IPS-18a (cell line): ENCODE results near the gene FES.

ENCODE experiments used
- H3K27ac ChIP-seq: one replicate; pipeline ENCODE4 v1.5.1; 2013; ENCODE audit warnings: low read length
- H3K27me3 ChIP-seq: one replicate; pipeline ENCODE4 v1.6.1; 2013; ENCODE audit warnings: mild to moderate bottlenecking, low read length; ENCODE audit not compliant: control insufficient read depth, insufficient read depth
- H3K36me3 ChIP-seq: one replicate; pipeline ENCODE4 v1.6.1; 2013; ENCODE audit warnings: low read depth, low read length; ENCODE audit not compliant: control insufficient read depth
- H3K4me1 ChIP-seq: one replicate; pipeline ENCODE4 v1.6.1; 2013; ENCODE audit warnings: low read depth, low read length; ENCODE audit not compliant: control insufficient read depth
- H3K4me3 ChIP-seq: one replicate; pipeline ENCODE4 v1.5.1; 2013; ENCODE audit warnings: low read length
- H3K9ac ChIP-seq: one replicate; pipeline ENCODE4 v1.6.1; 2013; ENCODE audit warnings: mild to moderate bottlenecking, low read length, moderate library complexity
- H3K9me3 ChIP-seq: one replicate; pipeline ENCODE4 v1.6.1; 2013; ENCODE audit warnings: low read depth, low read length; ENCODE audit not compliant: control insufficient read depth

Gene FES

GRCh38 chr15:90909976-90910375, 25.7 kb downstream of the FES start:
- Histone ChIP-seq H3K27me3 (peaks cover 1% of the 10 kb centered on the region), H3K9ac (no peak overlapping the region), H3K4me1 (no peaks in the 10 kb centered on the region), H3K36me3 (no peaks in the 10 kb centered on the region), H3K27ac (no peak overlapping the region), H3K4me3 (no peak overlapping the region), H3K9me3 (no peaks in the 10 kb centered on the region)

- Histone ChIP-seq H3K4me1 (no peaks in the 10 kb centered on the region), H3K27me3 (no peaks in the 10 kb centered on the region), H3K9ac (no peak overlapping the region), H3K9me3 (no peaks in the 10 kb centered on the region), H3K36me3 (peaks cover 2% of the 10 kb centered on the region), H3K4me3 (no peak overlapping the region), H3K27ac (no peak overlapping the region)
These were observed 26.4 kb downstream of the FES start for GRCh38 chr15:90910441-90911301.

GRCh38 chr15:90911302-90911623, 27.0 kb downstream of the FES start:
- Histone ChIP-seq H3K9me3 (no peaks in the 10 kb centered on the region), H3K27ac (no peak overlapping the region), H3K4me1 (no peaks in the 10 kb centered on the region), H3K4me3 (no peak overlapping the region), H3K9ac (no peak overlapping the region), H3K27me3 (no peaks in the 10 kb centered on the region), H3K36me3 (peaks cover 2% of the 10 kb centered on the region)

GRCh38 chr15:90911906-90912769, 27.8 kb downstream of the FES start:
- no peak overlapping the region for H3K27ac ChIP-seq
- no peaks in the 10 kb centered on the region for H3K27me3 ChIP-seq
- no peaks in the 10 kb centered on the region for H3K9me3 ChIP-seq
- H3K4me3 ChIP-seq, result no peak overlapping the region
- H3K9ac ChIP-seq, result no peak overlapping the region
- no peaks in the 10 kb centered on the region for H3K4me1 ChIP-seq
- H3K36me3 ChIP-seq, result peaks cover 2% of the 10 kb centered on the region

- Histone ChIP-seq H3K27ac (no peak overlapping the region), H3K9me3 (no peaks in the 10 kb centered on the region), H3K27me3 (no peaks in the 10 kb centered on the region), H3K36me3 (peaks cover 2% of the 10 kb centered on the region), H3K4me3 (no peak overlapping the region), H3K4me1 (no peaks in the 10 kb centered on the region), H3K9ac (no peak overlapping the region)
These were observed 28.4 kb downstream of the FES start for GRCh38 chr15:90912770-90913075.

GRCh38 chr15:90913398-90913944, 29.2 kb downstream of the FES start:
- H3K27ac ChIP-seq, result no peak overlapping the region
- H3K4me3 ChIP-seq, result no peak overlapping the region
- H3K9me3 ChIP-seq, result no peaks in the 10 kb centered on the region
- no peaks in the 10 kb centered on the region for H3K27me3 ChIP-seq
- no peak overlapping the region for H3K9ac ChIP-seq
- H3K36me3 ChIP-seq, result peaks cover 2% of the 10 kb centered on the region
- H3K4me1 ChIP-seq, result no peaks in the 10 kb centered on the region

GRCh38 chr15:90914305-90915080, 30.2 kb downstream of the FES start:
- H3K27ac ChIP-seq, result no peak overlapping the region
- H3K36me3 ChIP-seq, result peaks cover 8% of the 10 kb centered on the region
- H3K4me1 ChIP-seq, result no peaks in the 10 kb centered on the region
- no peak overlapping the region for H3K9ac ChIP-seq
- no peaks in the 10 kb centered on the region for H3K9me3 ChIP-seq
- H3K27me3 ChIP-seq, result no peaks in the 10 kb centered on the region
- H3K4me3 ChIP-seq, result no peak overlapping the region

GRCh38 chr15:90915216-90915807, 31.0 kb downstream of the FES start:
- Histone ChIP-seq H3K27ac (no peak overlapping the region), H3K4me3 (no peak overlapping the region), H3K36me3 (peaks cover 16% of the 10 kb centered on the region)

GRCh38 chr15:90915808-90916440, 31.6 kb downstream of the FES start:
- Histone ChIP-seq H3K9ac (no peak overlapping the region), H3K4me1 (no peaks in the 10 kb centered on the region), H3K4me3 (no peak overlapping the region), H3K9me3 (no peaks in the 10 kb centered on the region), H3K27ac (no peak overlapping the region), H3K27me3 (no peaks in the 10 kb centered on the region), H3K36me3 (peaks cover 18% of the 10 kb centered on the region)

More at GRCh38 chr15:90915216-90915807, 31.0 kb downstream of the FES start:
- H3K9ac ChIP-seq, result no peak overlapping the region
- H3K27me3 ChIP-seq, result no peaks in the 10 kb centered on the region
- H3K4me1 ChIP-seq, result no peaks in the 10 kb centered on the region
- no peaks in the 10 kb centered on the region for H3K9me3 ChIP-seq

- H3K36me3 ChIP-seq, result peaks cover 18% of the 10 kb centered on the region
- no peak overlapping the region for H3K9ac ChIP-seq
- H3K9me3 ChIP-seq, result no peaks in the 10 kb centered on the region
- H3K4me3 ChIP-seq, result no peak overlapping the region
- no peak overlapping the region for H3K27ac ChIP-seq
- H3K4me1 ChIP-seq, result no peaks in the 10 kb centered on the region
- H3K27me3 ChIP-seq, result no peaks in the 10 kb centered on the region
These were observed 32.2 kb downstream of the FES start for GRCh38 chr15:90916461-90916860.
